Measurements from ENCODE around the gene HEATR3.
A peak's percentile ranks its signal among the peaks of the same experiment; 100 is the strongest.
"Not testable (repeated sequence)": the region's sequence is repeated elsewhere in the genome, so short reads cannot be mapped to it uniquely, and the experiment has no call there.

HEATR3 gene

GRCh38 chr16:50121278-50121677, 55.5 kb downstream of the HEATR3 start:
- H3K27me3 Mint-ChIP-seq: no peaks in the 10 kb centered on the region
- H3K4me3 Mint-ChIP-seq: peak overlapping the region; percentile 52 to 62
- peak; percentile 76 for ATAC-seq
- no peaks in the 10 kb centered on the region for H3K9me3 Mint-ChIP-seq
- peaks cover 24% of the 10 kb centered on the region for H3K4me1 Mint-ChIP-seq
- H3K27ac Mint-ChIP-seq: peak overlapping the region in 1 of 2 donors; percentile 48
- peak; percentile 5 to 61 for DNase-seq

- H3K27ac Mint-ChIP-seq: peak overlapping the region; percentile 32 to 48
- H3K9me3 Mint-ChIP-seq: no peaks in the 10 kb centered on the region
- peaks cover 24% of the 10 kb centered on the region for H3K4me1 Mint-ChIP-seq
- DNase-seq (peak; percentile 34 to 84), ATAC-seq (peak; percentile 93)
- H3K4me3 Mint-ChIP-seq: peak overlapping the region; percentile 52 to 62
- no peaks in the 10 kb centered on the region for H3K27me3 Mint-ChIP-seq
Observed at GRCh38 chr16:50121721-50122445, 56.1 kb downstream of the HEATR3 start.

DNA sequence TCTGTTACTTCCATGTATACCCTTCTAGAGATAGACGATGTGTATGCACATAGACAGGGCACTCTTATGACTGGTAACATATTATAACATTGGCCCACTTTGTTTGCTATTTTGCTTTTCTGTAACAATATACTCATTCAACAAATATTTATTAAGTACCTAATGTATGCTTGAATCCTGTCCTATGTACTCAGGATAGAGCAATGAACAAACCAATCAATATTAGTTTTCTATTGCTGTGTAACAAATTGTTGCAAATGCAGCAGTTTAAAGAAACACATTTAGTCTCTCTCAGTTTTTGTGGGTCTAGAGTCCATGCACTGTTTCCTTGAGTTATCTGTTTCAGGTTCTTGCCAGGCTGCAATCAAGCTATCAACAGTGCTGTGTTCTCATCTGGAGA, 57.6 kb downstream of the HEATR3 start:
- DNase-seq (no peak), ATAC-seq (no peak)
- Mint-ChIP-seq H3K27ac (no peak overlapping the region), H3K4me3 (no peak overlapping the region), H3K9me3 (no peaks in the 10 kb centered on the region), H3K4me1 (peaks cover 24% of the 10 kb centered on the region), H3K27me3 (no peaks in the 10 kb centered on the region)

- H3K9me3 Mint-ChIP-seq: no peaks in the 10 kb centered on the region
- no peak for ATAC-seq
- DNase-seq: no peak
- peaks cover 24% of the 10 kb centered on the region for H3K4me1 Mint-ChIP-seq
- H3K27me3 Mint-ChIP-seq: no peaks in the 10 kb centered on the region
- H3K4me3 Mint-ChIP-seq: no peak overlapping the region
- H3K27ac Mint-ChIP-seq: no peak overlapping the region
Observed at GRCh38 chr16:50124769-50125168, 59.0 kb downstream of the HEATR3 start.

DNA sequence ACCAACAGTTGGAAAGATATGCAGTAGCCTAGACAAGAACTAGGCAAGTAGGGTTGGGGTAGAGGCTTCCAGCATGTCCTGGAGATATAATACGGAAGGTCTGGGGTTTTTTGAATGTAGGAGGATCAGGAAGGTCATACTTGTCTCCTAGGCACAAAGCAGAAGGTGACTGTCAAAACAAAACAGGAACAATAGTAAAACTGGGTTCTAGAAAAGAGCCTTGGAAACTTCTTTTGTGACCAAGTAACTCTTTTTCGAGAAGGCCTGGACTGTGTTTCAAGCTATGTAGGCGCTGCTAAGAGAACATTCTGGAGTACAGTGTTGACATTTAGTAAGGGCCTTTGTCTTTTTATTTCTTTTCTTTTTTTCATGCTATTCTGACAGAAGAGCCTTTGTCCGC, 60.4 kb downstream of the HEATR3 start:
- peaks cover 14% of the 10 kb centered on the region for H3K4me1 Mint-ChIP-seq
- DNase-seq: no peak
- H3K9me3 Mint-ChIP-seq: no peaks in the 10 kb centered on the region
- no peak for ATAC-seq
- no peaks in the 10 kb centered on the region for H3K27me3 Mint-ChIP-seq
- H3K4me3 Mint-ChIP-seq: no peak overlapping the region
- H3K27ac Mint-ChIP-seq: no peak overlapping the region

DNA sequence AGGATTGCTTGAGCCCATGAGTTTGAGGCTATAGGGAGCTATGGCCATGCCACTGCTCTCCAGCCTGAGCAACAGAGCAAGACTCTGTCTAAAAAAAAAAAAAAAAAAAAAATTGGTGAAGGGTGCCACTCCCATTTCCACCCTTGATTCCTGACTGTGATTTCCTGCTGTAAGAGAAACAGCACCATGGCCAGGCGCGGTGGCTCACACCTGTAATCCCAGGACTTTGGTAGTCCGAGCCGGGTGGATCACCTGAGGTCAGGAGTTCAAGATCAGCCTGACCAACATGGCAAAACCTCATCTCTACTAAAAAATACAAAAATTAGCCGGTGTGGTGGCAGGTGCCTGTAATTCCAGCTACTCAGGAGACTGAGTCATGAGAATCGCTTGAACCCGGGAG, 66.8 kb downstream of the HEATR3 start:
- not testable (repeated sequence) for H3K4me1 Mint-ChIP-seq, ATAC-seq, H3K9me3 Mint-ChIP-seq, H3K27me3 Mint-ChIP-seq, DNase-seq, H3K4me3 Mint-ChIP-seq, H3K27ac Mint-ChIP-seq

- Mint-ChIP-seq H3K27ac (no peak overlapping the region), H3K27me3 (no peaks in the 10 kb centered on the region), H3K4me3 (no peak overlapping the region), H3K4me1 (no peaks in the 10 kb centered on the region), H3K9me3 (no peaks in the 10 kb centered on the region)
- ATAC-seq (no peak), DNase-seq (no peak)
Observed at GRCh38 chr16:50133214-50133613, 67.4 kb downstream of the HEATR3 start.

GRCh38 chr16:50136399-50136798, 70.6 kb downstream of the HEATR3 start:
- Mint-ChIP-seq H3K27ac (no peak overlapping the region), H3K9me3 (no peaks in the 10 kb centered on the region), H3K4me1 (no peaks in the 10 kb centered on the region), H3K4me3 (no peak overlapping the region), H3K27me3 (no peaks in the 10 kb centered on the region)
- ATAC-seq (no peak), DNase-seq (no peak)

- H3K27ac Mint-ChIP-seq: no peak overlapping the region
- no peaks in the 10 kb centered on the region for H3K4me1 Mint-ChIP-seq
- DNase-seq: no peak
- ATAC-seq: no peak
- H3K4me3 Mint-ChIP-seq: no peak overlapping the region
- H3K27me3 Mint-ChIP-seq: no peaks in the 10 kb centered on the region
- no peaks in the 10 kb centered on the region for H3K9me3 Mint-ChIP-seq
Observed at GRCh38 chr16:50137268-50137667, 71.5 kb downstream of the HEATR3 start.

GRCh38 chr16:50139580-50139979, 73.8 kb downstream of the HEATR3 start:
- DNase-seq (no peak), ATAC-seq (no peak)
- H3K4me3 Mint-ChIP-seq: no peak overlapping the region
- no peaks in the 10 kb centered on the region for H3K9me3 Mint-ChIP-seq
- H3K27me3 Mint-ChIP-seq: no peaks in the 10 kb centered on the region
- H3K4me1 Mint-ChIP-seq: no peaks in the 10 kb centered on the region
- H3K27ac Mint-ChIP-seq: no peak overlapping the region

- Mint-ChIP-seq H3K27ac (no peak overlapping the region), H3K27me3 (no peaks in the 10 kb centered on the region), H3K4me3 (no peak overlapping the region), H3K9me3 (no peaks in the 10 kb centered on the region), H3K4me1 (no peaks in the 10 kb centered on the region)
- ATAC-seq (no peak), DNase-seq (no peak)
Observed at GRCh38 chr16:50144211-50144610, 78.4 kb downstream of the HEATR3 start.

DNA sequence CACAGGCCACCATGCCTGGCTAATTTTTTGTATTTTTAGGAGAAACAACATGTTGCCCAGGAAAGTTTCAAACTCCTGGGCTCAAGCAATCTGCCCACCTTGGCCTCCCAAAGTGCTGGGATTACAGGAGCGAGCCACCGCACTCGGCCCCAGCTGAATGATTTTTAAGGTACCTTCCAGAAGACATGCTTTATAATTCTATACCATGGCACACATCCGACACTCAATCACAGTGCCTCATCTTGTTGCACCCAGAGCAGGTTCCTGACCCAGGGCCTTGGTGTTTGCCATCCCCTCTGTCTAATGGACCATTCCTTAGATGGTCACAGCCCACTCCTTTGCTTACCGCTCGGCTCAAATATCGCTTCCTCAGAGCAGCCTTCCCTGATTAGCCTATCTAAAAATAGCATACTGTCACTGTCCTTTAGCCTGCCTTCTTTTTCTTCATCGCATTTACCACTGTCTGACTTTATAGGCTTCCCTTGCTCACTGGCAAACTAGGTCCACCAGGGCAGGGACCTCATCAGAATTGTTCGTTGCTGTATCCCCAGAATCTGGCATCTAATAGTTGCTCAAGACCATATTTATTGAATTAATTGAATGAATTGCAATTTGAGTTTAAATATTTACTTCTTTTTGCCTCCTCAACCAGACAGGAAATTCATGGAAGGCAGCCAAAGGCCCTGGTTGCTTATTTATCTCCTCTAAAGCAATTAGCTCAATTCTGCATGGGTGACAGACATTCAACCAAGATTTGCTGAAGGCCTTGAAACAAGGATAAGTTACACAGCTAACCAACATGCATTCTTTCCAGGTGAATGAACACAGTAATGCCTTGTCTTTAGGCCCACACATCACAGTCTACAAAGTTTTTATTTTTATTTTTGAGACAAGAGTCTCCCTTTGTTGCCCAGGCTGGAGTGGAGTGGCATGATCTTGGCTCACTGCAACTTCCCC, 81.0 kb downstream of the HEATR3 start:
- Mint-ChIP-seq H3K9me3 (no peaks in the 10 kb centered on the region), H3K4me1 (peaks cover 3% of the 10 kb centered on the region), H3K27me3 (no peaks in the 10 kb centered on the region), H3K4me3 (no peak overlapping the region), H3K27ac (no peak overlapping the region)
- no peak for DNase-seq
- ATAC-seq: no peak

- Mint-ChIP-seq H3K4me3 (no peak overlapping the region), H3K27me3 (no peaks in the 10 kb centered on the region), H3K27ac (no peak overlapping the region), H3K9me3 (no peaks in the 10 kb centered on the region), H3K4me1 (peaks cover 28% of the 10 kb centered on the region)
- ATAC-seq: no peak
- DNase-seq: no peak
Observed at GRCh38 chr16:50151322-50151721, 85.6 kb downstream of the HEATR3 start.

- H3K27ac Mint-ChIP-seq: peak overlapping the region; percentile 26 to 100
- H3K27me3 Mint-ChIP-seq: no peaks in the 10 kb centered on the region
- ATAC-seq: no peak
- no peaks in the 10 kb centered on the region for H3K9me3 Mint-ChIP-seq
- peaks cover 32% of the 10 kb centered on the region for H3K4me1 Mint-ChIP-seq
- DNase-seq: no peak
- peak overlapping the region; percentile 86 to 91 for H3K4me3 Mint-ChIP-seq
Observed at GRCh38 chr16:50151756-50152155, 86.0 kb downstream of the HEATR3 start.

- peak; percentile 78 to 89 for DNase-seq
- H3K27ac Mint-ChIP-seq: peak overlapping the region; percentile 96 to 100
Observed at GRCh38 chr16:50152351-50152806, 86.6 kb downstream of the HEATR3 start.

More at GRCh38 chr16:50152351-50152806, 86.6 kb downstream of the HEATR3 start:
- Mint-ChIP-seq H3K4me3 (peak overlapping the region; percentile 86 to 91), H3K4me1 (peaks cover 38% of the 10 kb centered on the region), H3K9me3 (no peaks in the 10 kb centered on the region), H3K27me3 (no peaks in the 10 kb centered on the region)
- ATAC-seq: peak; percentile 82
